Panc1 (cell line): ENCODE results near the gene PLBD2. TPM values are rescaled to one million over a fixed set of nuclear protein-coding genes. Genes with fewer than 3 reads are reported as not detected.

Experiments used
- ATAC-seq: fragments of 200-7000 bp; cut with Tn5 transposase; 2 replicates; pipeline ENCODE4 v1.9.1; 2020; ENCODE audit warnings: mild to moderate bottlenecking, moderate library complexity
- BruUV-seq: library from RNA; stranded (reverse); fragments of 400-500 nt; replicated peaks from 2 replicates; lab custom pipeline; 2021; lab: Mats Ljungman, UMichigan
- CTCF ChIA-PET: fragments of 300-600 bp; sonication (Branson Sonifier 250); formaldehyde crosslinking; loops from one replicate; lab custom pipeline; 2022; ENCODE audit warnings: antibody characterized with exemption; lab: Charles Lee
- POLR2A ChIA-PET: fragments of 300-600 bp; sonication (Branson Sonifier 250); formaldehyde crosslinking; loops from one replicate; lab custom pipeline; 2022; ENCODE audit warnings: antibody characterized with exemption; lab: Charles Lee
- DNase-seq: peaks from one replicate; pipeline ENCODE4 v3.0.0-alpha.2; 2010; ENCODE audit warnings: low read depth, low spot score
- H3K27ac ChIP-seq: 2 replicates; pipeline ENCODE4 v1.5.1; 2011; ENCODE audit warnings: mild to moderate bottlenecking, low read length, inconsistent platforms
- H3K27me3 ChIP-seq: fragments of 200-500 bp; sonication (Bioruptor generic); 2 replicates; pipeline ENCODE4 v1.6.0; 2014; ENCODE audit warnings: low read length, inconsistent platforms; ENCODE audit not compliant: control insufficient read depth, insufficient read depth
- H3K36me3 ChIP-seq: fragments of 200-500 bp; sonication (Bioruptor generic); 2 replicates; pipeline ENCODE4 v1.5.1; 2014; ENCODE audit warnings: inconsistent platforms, mild to moderate bottlenecking, low read length, moderate library complexity; ENCODE audit not compliant: control insufficient read depth, insufficient read depth
- H3K4me1 ChIP-seq: 2 replicates; pipeline ENCODE4 v1.5.1; 2011; ENCODE audit warnings: inconsistent platforms, mild to moderate bottlenecking, low read length, moderate library complexity; ENCODE audit not compliant: control insufficient read depth, insufficient read depth
- H3K4me3 ChIP-seq, 2 experiments: 2 replicates each; pipeline ENCODE4 v1.5.1; 2011 to 2012; ENCODE audit warnings: low read depth in 2 of 2, low read length in 2 of 2, mild to moderate bottlenecking in 2 of 2, inconsistent platforms in 1 of 2, moderate library complexity in 1 of 2
- H3K9me3 ChIP-seq: fragments of 200-500 bp; sonication (Bioruptor generic); 2 replicates; pipeline ENCODE4 v1.5.1; 2014; ENCODE audit warnings: low read depth, mild to moderate bottlenecking, inconsistent platforms, low read length, moderate library complexity; ENCODE audit not compliant: control insufficient read depth, insufficient read depth
- CTCF ChIP-seq: fragments of 450-650 bp; IDR thresholded peaks from 2 replicates; pipeline ENCODE4 v1.5.1; 2017; ENCODE audit warnings: mild to moderate bottlenecking
- POLR2AphosphoS5 ChIP-seq: IDR thresholded peaks from 2 replicates; pipeline ENCODE4 v1.6.1; 2012; ENCODE audit warnings: mild to moderate bottlenecking, low read depth, low read length, moderate library complexity
- SIN3A ChIP-seq: IDR thresholded peaks from 2 replicates; pipeline ENCODE4 v1.6.1; 2012; ENCODE audit warnings: low read depth, mild to moderate bottlenecking, low read length, moderate library complexity, borderline replicate concordance; ENCODE audit not compliant: insufficient read depth
- TCF7L2 ChIP-seq: IDR thresholded peaks from 2 replicates; pipeline ENCODE4 v1.6.1; 2011; ENCODE audit warnings: mild to moderate bottlenecking, low read depth, low read length, inconsistent platforms
- in situ Hi-C: cut with HindIII; loops from 2 replicates; pipeline ENCODE4 v1.10.0; 2016; ENCODE audit warnings: low sequenced_read_pairs, low pct_unique_long_range_greater_than_20kb
- intact Hi-C: fragments of 100-400 bp; cut with micrococcal nuclease; formaldehyde crosslinking; loops from one replicate; pipeline ENCODE4 v1.10.0; 2022; ENCODE audit not compliant: unreplicated experiment
- total RNA-seq: library from RNA; stranded (reverse); gene quantifications from one replicate; pipeline ENCODE4 v1.2.1, GENCODE V29; 2021; ENCODE audit not compliant: unreplicated experiment
- TF ChIP-seq, protein P1 (sequence below), 2 experiments: IDR thresholded peaks; 2 replicates each; pipeline ENCODE4 v1.6.1; 2011 to 2012; ENCODE audit warnings: low read depth in 2 of 2, control low read depth in 1 of 2, low read length in 1 of 2, mild to moderate bottlenecking in 1 of 2, moderate library complexity in 1 of 2; ENCODE audit not compliant: insufficient read depth in 1 of 2

The PLBD2 gene
- total RNA-seq, 1 experiment from 2014 or later: 69.7 TPM

- TF ChIP-seq CTCF (no peak), SIN3A (no peak), POLR2AphosphoS5 (no peak), TCF7L2 (no peak)
- TF ChIP-seq, protein P1, sequence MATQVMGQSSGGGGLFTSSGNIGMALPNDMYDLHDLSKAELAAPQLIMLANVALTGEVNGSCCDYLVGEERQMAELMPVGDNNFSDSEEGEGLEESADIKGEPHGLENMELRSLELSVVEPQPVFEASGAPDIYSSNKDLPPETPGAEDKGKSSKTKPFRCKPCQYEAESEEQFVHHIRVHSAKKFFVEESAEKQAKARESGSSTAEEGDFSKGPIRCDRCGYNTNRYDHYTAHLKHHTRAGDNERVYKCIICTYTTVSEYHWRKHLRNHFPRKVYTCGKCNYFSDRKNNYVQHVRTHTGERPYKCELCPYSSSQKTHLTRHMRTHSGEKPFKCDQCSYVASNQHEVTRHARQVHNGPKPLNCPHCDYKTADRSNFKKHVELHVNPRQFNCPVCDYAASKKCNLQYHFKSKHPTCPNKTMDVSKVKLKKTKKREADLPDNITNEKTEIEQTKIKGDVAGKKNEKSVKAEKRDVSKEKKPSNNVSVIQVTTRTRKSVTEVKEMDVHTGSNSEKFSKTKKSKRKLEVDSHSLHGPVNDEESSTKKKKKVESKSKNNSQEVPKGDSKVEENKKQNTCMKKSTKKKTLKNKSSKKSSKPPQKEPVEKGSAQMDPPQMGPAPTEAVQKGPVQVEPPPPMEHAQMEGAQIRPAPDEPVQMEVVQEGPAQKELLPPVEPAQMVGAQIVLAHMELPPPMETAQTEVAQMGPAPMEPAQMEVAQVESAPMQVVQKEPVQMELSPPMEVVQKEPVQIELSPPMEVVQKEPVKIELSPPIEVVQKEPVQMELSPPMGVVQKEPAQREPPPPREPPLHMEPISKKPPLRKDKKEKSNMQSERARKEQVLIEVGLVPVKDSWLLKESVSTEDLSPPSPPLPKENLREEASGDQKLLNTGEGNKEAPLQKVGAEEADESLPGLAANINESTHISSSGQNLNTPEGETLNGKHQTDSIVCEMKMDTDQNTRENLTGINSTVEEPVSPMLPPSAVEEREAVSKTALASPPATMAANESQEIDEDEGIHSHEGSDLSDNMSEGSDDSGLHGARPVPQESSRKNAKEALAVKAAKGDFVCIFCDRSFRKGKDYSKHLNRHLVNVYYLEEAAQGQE (IDR thresholded peaks at IDR 0.05; ENCODE audit: insufficient read depth in 1 of 2, low read depth in 2 of 2, low read length in 1 of 2): no peak
- Histone ChIP-seq H3K4me3 (no peak within 1 kb of the TSS), H3K36me3 (no peaks in the 10 kb centered on the region), H3K9me3 (no peaks in the 10 kb centered on the region), H3K27ac (no peak within 1 kb of the TSS), H3K27me3 (no peaks in the 10 kb centered on the region), H3K4me1 (no peaks in the 10 kb centered on the region)
- intact Hi-C loops: no loop called here
- DNase-seq: no peak
- ATAC-seq: peak; percentile 46; the same call in 1 of the 2 replicates
- CTCF ChIA-PET: no interaction called here
- POLR2A ChIA-PET: interaction anchor here (0.6 kb wide), 1 partner anchor 21 kb away, joined by 21 read pairs; no protein-coding TSS in a partner anchor
- in situ Hi-C loops: no loop called here
- no TSS peak for BruUV-seq
Observed at GRCh38 chr12:113403435-113404415, 45.3 kb downstream of the PLBD2 start, which contains the start of gene SDS. SDS (minus strand) TSS chr12:113403887; CDS start chr12:113399708, 4,179 bp downstream.

GRCh38 chr12:113405694-113406093, 47.3 kb downstream of the PLBD2 start:
- DNase-seq (no peak), ATAC-seq (no peak)
- H3K36me3 ChIP-seq: no peaks in the 10 kb centered on the region
- no peaks in the 10 kb centered on the region for H3K9me3 ChIP-seq
- H3K4me3 ChIP-seq: no peak overlapping the region
- intact Hi-C loops (no loop called here), in situ Hi-C loops (no loop called here)
- no TSS peak for BruUV-seq
- CTCF ChIA-PET: interaction anchor here (0.6 kb wide), 1 partner anchor 134 kb away, joined by 4 read pairs; no protein-coding TSS in a partner anchor
- POLR2A ChIA-PET: no interaction called here
- no peak for TF ChIP-seq SIN3A
- no peaks in the 10 kb centered on the region for H3K27me3 ChIP-seq
- H3K4me1 ChIP-seq: no peaks in the 10 kb centered on the region
- no peak overlapping the region for H3K27ac ChIP-seq
